ENCODE results near the gene DLGAP1. TPM values are rescaled to one million over a fixed set of nuclear protein-coding genes. Genes with fewer than 3 reads are reported as not detected.

DLGAP1 gene
- total and polyA plus RNA-seq, 2 experiments from 2014 or later, result 17.0 to 48.5 TPM

DNA sequence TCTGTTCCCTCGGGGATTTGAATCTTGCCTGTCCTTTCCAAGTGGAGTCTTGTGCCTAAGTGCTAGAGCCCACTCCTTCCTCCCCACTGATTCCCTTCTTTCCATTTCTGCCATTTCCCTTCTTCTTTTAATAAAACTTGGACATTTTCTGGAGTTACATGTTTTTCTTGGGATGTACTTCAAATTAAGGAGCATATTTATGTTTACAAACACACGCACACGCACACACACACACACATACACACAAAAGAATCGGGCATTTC, 850.9 kb downstream of the DLGAP1 start:
- H3K27me3 ChIP-seq (ENCODE audit: insufficient read depth), result no peaks in the 10 kb centered on the region
- no peak for DNase-seq (ENCODE audit: low spot score)
- peak overlapping the region; percentile 98 for H3K27ac ChIP-seq (ENCODE audit: low read depth)
- peak overlapping the region; percentile 75 for H3K4me2 ChIP-seq
- no peak overlapping the region for H3K4me3 Mint-ChIP-seq
- no peak for ATAC-seq
- no peaks in the 10 kb centered on the region; the same call in 2 of the 3 replicates for H3K9me3 Mint-ChIP-seq
- TF ChIP-seq ZNF331 (CRISPR knock-in tag; IDR thresholded peaks at IDR 0.05; ENCODE audit: low read depth) (no peak), EZH2 (IDR thresholded peaks at IDR 0.05; ENCODE audit: low read depth, unreplicated experiment) (no peak), NANOG (IDR thresholded peaks at IDR 0.05; ENCODE audit: borderline replicate concordance) (no peak), CREB1 (CRISPR knock-in tag; IDR thresholded peaks at IDR 0.05; ENCODE audit: low read depth) (no peak), EZH2phosphoT487 (IDR thresholded peaks at IDR 0.05; ENCODE audit: unreplicated experiment) (no peak), POLR2AphosphoS5 (IDR thresholded peaks at IDR 0.05; ENCODE audit: low read depth) (no peak; the same call in 1 of the 2 replicates), ZNF114 (CRISPR knock-in tag; IDR thresholded peaks at IDR 0.05) (no peak)
- TF ChIP-seq, protein P1, sequence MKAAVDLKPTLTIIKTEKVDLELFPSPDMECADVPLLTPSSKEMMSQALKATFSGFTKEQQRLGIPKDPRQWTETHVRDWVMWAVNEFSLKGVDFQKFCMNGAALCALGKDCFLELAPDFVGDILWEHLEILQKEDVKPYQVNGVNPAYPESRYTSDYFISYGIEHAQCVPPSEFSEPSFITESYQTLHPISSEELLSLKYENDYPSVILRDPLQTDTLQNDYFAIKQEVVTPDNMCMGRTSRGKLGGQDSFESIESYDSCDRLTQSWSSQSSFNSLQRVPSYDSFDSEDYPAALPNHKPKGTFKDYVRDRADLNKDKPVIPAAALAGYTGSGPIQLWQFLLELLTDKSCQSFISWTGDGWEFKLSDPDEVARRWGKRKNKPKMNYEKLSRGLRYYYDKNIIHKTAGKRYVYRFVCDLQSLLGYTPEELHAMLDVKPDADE (IDR thresholded peaks at IDR 0.05), result no peak
- TF ChIP-seq, protein P2, sequence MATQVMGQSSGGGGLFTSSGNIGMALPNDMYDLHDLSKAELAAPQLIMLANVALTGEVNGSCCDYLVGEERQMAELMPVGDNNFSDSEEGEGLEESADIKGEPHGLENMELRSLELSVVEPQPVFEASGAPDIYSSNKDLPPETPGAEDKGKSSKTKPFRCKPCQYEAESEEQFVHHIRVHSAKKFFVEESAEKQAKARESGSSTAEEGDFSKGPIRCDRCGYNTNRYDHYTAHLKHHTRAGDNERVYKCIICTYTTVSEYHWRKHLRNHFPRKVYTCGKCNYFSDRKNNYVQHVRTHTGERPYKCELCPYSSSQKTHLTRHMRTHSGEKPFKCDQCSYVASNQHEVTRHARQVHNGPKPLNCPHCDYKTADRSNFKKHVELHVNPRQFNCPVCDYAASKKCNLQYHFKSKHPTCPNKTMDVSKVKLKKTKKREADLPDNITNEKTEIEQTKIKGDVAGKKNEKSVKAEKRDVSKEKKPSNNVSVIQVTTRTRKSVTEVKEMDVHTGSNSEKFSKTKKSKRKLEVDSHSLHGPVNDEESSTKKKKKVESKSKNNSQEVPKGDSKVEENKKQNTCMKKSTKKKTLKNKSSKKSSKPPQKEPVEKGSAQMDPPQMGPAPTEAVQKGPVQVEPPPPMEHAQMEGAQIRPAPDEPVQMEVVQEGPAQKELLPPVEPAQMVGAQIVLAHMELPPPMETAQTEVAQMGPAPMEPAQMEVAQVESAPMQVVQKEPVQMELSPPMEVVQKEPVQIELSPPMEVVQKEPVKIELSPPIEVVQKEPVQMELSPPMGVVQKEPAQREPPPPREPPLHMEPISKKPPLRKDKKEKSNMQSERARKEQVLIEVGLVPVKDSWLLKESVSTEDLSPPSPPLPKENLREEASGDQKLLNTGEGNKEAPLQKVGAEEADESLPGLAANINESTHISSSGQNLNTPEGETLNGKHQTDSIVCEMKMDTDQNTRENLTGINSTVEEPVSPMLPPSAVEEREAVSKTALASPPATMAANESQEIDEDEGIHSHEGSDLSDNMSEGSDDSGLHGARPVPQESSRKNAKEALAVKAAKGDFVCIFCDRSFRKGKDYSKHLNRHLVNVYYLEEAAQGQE (IDR thresholded peaks at IDR 0.05; ENCODE audit: unreplicated experiment), result no peak
- TF ChIP-seq, protein P3, sequence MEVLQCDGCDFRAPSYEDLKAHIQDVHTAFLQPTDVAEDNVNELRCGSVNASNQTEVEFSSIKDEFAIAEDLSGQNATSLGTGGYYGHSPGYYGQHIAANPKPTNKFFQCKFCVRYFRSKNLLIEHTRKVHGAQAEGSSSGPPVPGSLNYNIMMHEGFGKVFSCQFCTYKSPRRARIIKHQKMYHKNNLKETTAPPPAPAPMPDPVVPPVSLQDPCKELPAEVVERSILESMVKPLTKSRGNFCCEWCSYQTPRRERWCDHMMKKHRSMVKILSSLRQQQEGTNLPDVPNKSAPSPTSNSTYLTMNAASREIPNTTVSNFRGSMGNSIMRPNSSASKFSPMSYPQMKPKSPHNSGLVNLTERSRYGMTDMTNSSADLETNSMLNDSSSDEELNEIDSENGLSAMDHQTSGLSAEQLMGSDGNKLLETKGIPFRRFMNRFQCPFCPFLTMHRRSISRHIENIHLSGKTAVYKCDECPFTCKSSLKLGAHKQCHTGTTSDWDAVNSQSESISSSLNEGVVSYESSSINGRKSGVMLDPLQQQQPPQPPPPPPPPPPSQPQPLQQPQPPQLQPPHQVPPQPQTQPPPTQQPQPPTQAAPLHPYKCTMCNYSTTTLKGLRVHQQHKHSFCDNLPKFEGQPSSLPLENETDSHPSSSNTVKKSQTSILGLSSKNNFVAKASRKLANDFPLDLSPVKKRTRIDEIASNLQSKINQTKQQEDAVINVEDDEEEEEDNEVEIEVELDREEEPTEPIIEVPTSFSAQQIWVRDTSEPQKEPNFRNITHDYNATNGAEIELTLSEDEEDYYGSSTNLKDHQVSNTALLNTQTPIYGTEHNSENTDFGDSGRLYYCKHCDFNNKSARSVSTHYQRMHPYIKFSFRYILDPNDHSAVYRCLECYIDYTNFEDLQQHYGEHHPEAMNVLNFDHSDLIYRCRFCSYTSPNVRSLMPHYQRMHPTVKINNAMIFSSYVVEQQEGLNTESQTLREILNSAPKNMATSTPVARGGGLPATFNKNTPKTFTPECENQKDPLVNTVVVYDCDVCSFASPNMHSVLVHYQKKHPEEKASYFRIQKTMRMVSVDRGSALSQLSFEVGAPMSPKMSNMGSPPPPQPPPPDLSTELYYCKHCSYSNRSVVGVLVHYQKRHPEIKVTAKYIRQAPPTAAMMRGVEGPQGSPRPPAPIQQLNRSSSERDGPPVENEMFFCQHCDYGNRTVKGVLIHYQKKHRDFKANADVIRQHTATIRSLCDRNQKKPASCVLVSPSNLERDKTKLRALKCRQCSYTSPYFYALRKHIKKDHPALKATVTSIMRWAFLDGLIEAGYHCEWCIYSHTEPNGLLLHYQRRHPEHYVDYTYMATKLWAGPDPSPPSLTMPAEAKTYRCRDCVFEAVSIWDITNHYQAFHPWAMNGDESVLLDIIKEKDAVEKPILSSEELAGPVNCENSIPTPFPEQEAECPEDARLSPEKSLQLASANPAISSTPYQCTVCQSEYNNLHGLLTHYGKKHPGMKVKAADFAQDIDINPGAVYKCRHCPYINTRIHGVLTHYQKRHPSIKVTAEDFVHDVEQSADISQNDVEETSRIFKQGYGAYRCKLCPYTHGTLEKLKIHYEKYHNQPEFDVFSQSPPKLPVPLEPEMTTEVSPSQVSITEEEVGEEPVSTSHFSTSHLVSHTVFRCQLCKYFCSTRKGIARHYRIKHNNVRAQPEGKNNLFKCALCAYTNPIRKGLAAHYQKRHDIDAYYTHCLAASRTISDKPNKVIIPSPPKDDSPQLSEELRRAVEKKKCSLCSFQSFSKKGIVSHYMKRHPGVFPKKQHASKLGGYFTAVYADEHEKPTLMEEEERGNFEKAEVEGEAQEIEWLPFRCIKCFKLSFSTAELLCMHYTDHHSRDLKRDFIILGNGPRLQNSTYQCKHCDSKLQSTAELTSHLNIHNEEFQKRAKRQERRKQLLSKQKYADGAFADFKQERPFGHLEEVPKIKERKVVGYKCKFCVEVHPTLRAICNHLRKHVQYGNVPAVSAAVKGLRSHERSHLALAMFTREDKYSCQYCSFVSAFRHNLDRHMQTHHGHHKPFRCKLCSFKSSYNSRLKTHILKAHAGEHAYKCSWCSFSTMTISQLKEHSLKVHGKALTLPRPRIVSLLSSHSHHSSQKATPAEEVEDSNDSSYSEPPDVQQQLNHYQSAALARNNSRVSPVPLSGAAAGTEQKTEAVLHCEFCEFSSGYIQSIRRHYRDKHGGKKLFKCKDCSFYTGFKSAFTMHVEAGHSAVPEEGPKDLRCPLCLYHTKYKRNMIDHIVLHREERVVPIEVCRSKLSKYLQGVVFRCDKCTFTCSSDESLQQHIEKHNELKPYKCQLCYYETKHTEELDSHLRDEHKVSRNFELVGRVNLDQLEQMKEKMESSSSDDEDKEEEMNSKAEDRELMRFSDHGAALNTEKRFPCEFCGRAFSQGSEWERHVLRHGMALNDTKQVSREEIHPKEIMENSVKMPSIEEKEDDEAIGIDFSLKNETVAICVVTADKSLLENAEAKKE (CRISPR knock-in tag; IDR thresholded peaks at IDR 0.05), result no peak
- peaks cover 29% of the 10 kb centered on the region for H3K4me1 ChIP-seq (ENCODE audit: insufficient read depth)
- peak overlapping the region; percentile 70 for H3K4me3 ChIP-seq
- no peak overlapping the region for H3K27ac Mint-ChIP-seq
- H3K9me2 ChIP-seq (ENCODE audit: insufficient read depth), result no peaks in the 10 kb centered on the region
- H2AFZ ChIP-seq, result no peak overlapping the region
- peaks cover 12% of the 10 kb centered on the region for H3K27me3 Mint-ChIP-seq (ENCODE audit: insufficient read depth, low read depth, poor library complexity)
- peaks cover 11% of the 10 kb centered on the region for H3F3A ChIP-seq (replicated peaks; ENCODE audit: low read depth)
- H3K36me3 ChIP-seq (ENCODE audit: insufficient read depth), result peaks cover 4% of the 10 kb centered on the region; the same call in 1 of the 2 replicates
- H3K36me3 Mint-ChIP-seq (ENCODE audit: low read depth), result peaks cover 2% of the 10 kb centered on the region; the same call in 1 of the 3 replicates
- no peaks in the 10 kb centered on the region for H4K20me1 ChIP-seq (replicated peaks; ENCODE audit: insufficient read depth)
- H3K79me2 ChIP-seq (replicated peaks; ENCODE audit: insufficient read depth), result peaks cover 36% of the 10 kb centered on the region
- peaks cover 24% of the 10 kb centered on the region for H3K4me1 Mint-ChIP-seq

All from GM23338 (cell line).